Omental fat pad (tissue), 4 donors: ENCODE measurements around the gene NOA1. TPM values are rescaled to one million over a fixed set of nuclear protein-coding genes. Genes with fewer than 3 reads are reported as not detected.
"Not testable (repeated sequence)": the region's sequence is repeated elsewhere in the genome, so short reads cannot be mapped to it uniquely, and the experiment has no call there.

Experiments
- ATAC-seq: fragments of 150-250 bp; one replicate; pipeline ENCODE4 v1.9.1; 2016; ENCODE audit warnings: mild to moderate bottlenecking, moderate library complexity; ENCODE audit not compliant: low FRiP score
- DNase-seq: peaks from one replicate; pipeline ENCODE4 v3.0.0-alpha.2; 2019; ENCODE audit warnings: low spot score
- small RNA-seq: library from RNA; depleted of rRNA; stranded (forward); fragments of <200 nt; gene quantifications from one replicate; pipeline ENCODE3, GENCODE V24; 2016
- total RNA-seq, 4 donors: library from RNA; depleted of rRNA; stranded (reverse); fragments of >200 nt; gene quantifications; one replicate each; pipeline ENCODE4 v1.1.0, GENCODE V29; 2016
- TF ChIP-seq, protein P1 (sequence below), 3 donors: fragments of 450-650 bp; IDR thresholded peaks; one replicate each; pipeline ENCODE4 v1.5.1; 2016 to 2017; ENCODE audit warnings: antibody characterized with exemption in 3 of 3, mild to moderate bottlenecking in 3 of 3, moderate library complexity in 2 of 3

The NOA1 gene
- total RNA-seq, 4 donors from 2014 or later = 15.7 to 22.2 (median 17.4) TPM

DNA sequence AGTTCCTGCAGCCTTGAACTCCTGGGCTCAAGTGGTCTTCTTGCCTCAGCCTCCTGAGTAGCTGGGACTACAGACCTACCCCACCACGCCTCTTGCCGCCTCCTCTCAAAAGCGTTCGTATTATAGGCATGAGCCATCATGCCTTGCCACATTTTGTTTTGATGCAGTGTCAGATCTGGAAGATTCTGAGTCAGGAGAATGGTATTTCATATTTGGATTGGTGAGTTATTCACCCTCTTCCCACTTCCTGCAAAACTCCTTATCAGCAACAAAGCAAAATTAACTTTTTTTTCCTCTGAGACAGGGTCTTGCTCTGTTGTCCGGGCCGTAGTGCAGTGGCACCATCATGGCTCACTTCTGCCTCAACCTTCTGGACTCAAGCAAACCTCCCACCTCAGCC is 40.1 kb downstream of the NOA1 start:
- peak; percentile 51 for ATAC-seq

GRCh38 chr4:56931924-56932323 is 45.5 kb downstream of the NOA1 start:
- TF ChIP-seq, protein P1, sequence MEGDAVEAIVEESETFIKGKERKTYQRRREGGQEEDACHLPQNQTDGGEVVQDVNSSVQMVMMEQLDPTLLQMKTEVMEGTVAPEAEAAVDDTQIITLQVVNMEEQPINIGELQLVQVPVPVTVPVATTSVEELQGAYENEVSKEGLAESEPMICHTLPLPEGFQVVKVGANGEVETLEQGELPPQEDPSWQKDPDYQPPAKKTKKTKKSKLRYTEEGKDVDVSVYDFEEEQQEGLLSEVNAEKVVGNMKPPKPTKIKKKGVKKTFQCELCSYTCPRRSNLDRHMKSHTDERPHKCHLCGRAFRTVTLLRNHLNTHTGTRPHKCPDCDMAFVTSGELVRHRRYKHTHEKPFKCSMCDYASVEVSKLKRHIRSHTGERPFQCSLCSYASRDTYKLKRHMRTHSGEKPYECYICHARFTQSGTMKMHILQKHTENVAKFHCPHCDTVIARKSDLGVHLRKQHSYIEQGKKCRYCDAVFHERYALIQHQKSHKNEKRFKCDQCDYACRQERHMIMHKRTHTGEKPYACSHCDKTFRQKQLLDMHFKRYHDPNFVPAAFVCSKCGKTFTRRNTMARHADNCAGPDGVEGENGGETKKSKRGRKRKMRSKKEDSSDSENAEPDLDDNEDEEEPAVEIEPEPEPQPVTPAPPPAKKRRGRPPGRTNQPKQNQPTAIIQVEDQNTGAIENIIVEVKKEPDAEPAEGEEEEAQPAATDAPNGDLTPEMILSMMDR (IDR thresholded peaks at IDR 0.05) = no peak
- DNase-seq = no peak
- ATAC-seq = no peak

More for the DNA sequence above, 40.1 kb downstream of the NOA1 start:
- TF ChIP-seq, protein P1 (IDR thresholded peaks at IDR 0.05) = no peak
- DNase-seq = no peak

- DNase-seq (no peak), ATAC-seq (no peak)
- TF ChIP-seq, protein P1 (IDR thresholded peaks at IDR 0.05) = no peak
These were observed 46.8 kb downstream of the NOA1 start for GRCh38 chr4:56930638-56931037.

DNA sequence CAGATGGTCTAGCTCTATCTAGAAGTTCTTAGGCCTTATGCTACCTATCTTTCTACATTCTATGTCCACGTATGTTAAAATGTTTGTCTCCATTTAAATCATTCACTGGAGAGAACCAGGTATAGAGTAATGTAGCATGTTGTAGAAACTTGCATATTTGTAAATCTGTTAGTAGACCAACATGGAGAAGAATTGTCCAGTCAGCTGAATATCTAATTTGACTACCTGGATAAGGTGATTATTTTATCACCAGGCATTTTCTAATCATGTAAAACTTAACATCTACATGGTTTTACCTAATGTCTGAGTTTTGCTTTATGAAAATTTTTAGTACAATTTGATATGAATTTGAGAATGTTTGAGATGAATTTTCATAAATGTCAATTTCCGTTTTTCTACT is 50.2 kb downstream of the NOA1 start:
- DNase-seq (no peak), ATAC-seq (no peak)
- TF ChIP-seq, protein P1 (IDR thresholded peaks at IDR 0.05) = no peak

DNA sequence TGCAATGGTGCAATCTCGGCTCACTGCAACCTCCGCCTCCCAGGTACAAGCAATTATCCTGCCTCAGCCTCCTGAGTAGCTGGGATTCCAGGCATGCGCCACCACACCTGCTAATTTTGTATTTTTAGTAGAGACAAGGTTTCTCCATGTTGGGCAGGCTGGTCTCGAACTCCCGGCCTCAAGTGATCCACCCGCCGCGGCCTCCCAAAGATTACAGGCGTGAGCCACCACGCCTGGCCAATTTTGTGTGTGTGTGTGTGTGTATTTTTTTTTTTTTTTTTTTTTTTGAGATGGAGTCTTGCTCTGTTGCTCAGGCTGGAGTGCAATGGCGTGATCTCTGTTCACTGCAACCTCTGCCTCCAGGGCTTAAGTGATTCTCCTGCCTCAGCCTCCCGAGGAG is 62.4 kb downstream of the NOA1 start:
- not testable (repeated sequence) for ATAC-seq, DNase-seq

- TF ChIP-seq, protein P1 (IDR thresholded peaks at IDR 0.05) = no peak
- ATAC-seq (no peak), DNase-seq (no peak)
These were observed 63.1 kb downstream of the NOA1 start for GRCh38 chr4:56914336-56914735.

Small RNAs within 50 kb of the gene (small RNA-seq; reads per million reads assigned to genes)
- gene RNU6-998P = not detected

Other genes with a start within 250 kb of the NOA1 start
- gene SPINK2, start 155.9 kb downstream of the NOA1 start, total RNA-seq = 1 to 10 TPM in 1 of 4 donors, not detected in 3; 5.7 TPM
- gene REST, start 69.7 kb downstream of the NOA1 start, total RNA-seq = 10 to 100 TPM; 20.7 to 35.5 (median 29.0) TPM
- gene POLR2B, start 1.3 kb upstream of the NOA1 start, total RNA-seq = 10 to 100 TPM; 47.7 to 92.5 (median 62.2) TPM
- 1,000 to 10,000 TPM in 1 of 4 donors, 100 to 1,000 TPM in 3; 515 to 1,168 (median 594) TPM for gene IGFBP7, start 132.8 kb upstream of the NOA1 start, total RNA-seq